GM12878 (cell line): ENCODE data around the gene EPHA1. TPM values are rescaled to one million over a fixed set of nuclear protein-coding genes. Genes with fewer than 3 reads are reported as not detected.

ENCODE experiments used
- ATAC-seq: fragments of 200-7000 bp; cut with Tn5 transposase; 3 replicates; pipeline ENCODE4 v1.9.1; 2020; ENCODE audit warnings: mild to moderate bottlenecking, moderate library complexity
- BruUV-seq: library from RNA; stranded (reverse); fragments of 400-500 nt; replicated peaks from 2 replicates; lab custom pipeline; 2021; lab: Mats Ljungman, UMichigan
- CTCF ChIA-PET: fragments of 300-600 bp; sonication (Branson Sonifier 250); formaldehyde crosslinking; extraction: SDS; loops from one replicate; lab custom pipeline; 2021; ENCODE audit warnings: inconsistent platforms; lab: Yijun Ruan, JAX
- POLR2A ChIA-PET: fragments of 350-600 bp; formaldehyde crosslinking; extraction: SDS; loops from one replicate; lab custom pipeline; 2021; ENCODE audit warnings: inconsistent platforms; lab: Charles Lee
- RAD21 ChIA-PET: fragments of 300-600 bp; sonication (Branson Sonifier 250); formaldehyde crosslinking; loops from one replicate; lab custom pipeline; 2023; ENCODE audit warnings: antibody characterized with exemption; ENCODE audit not compliant: unreplicated experiment; lab: Charles Lee
- SMC1A ChIA-PET: fragments of 300-600 bp; sonication (Branson Sonifier 250); formaldehyde crosslinking; loops from one replicate; lab custom pipeline; 2023; ENCODE audit not compliant: unreplicated experiment, uncharacterized antibody; lab: Charles Lee
- DNase-seq: peaks from one replicate; pipeline ENCODE4 v3.0.0-alpha.2; 2011; ENCODE audit warnings: low read depth, low spot score
- FAIRE-seq: peaks from 3 replicates; lab custom pipeline; 2011; peaks lifted over from hg19 to GRCh38; lab: Jason Lieb, UNC
- H2AFZ ChIP-seq: 2 replicates; pipeline ENCODE4 v1.6.0; 2011; ENCODE audit warnings: low read depth, low read length, control low read depth; ENCODE audit not compliant: control insufficient read depth
- H3K27ac ChIP-seq: 2 replicates; pipeline ENCODE4 v1.5.1; 2011; ENCODE audit warnings: control low read depth; ENCODE audit not compliant: control insufficient read depth, insufficient read depth
- H3K27me3 ChIP-seq, 2 experiments: replicated peaks in 1 of 2; 2 replicates each; pipeline versions ENCODE4 v1.6.0 to v1.6.1; 2011; ENCODE audit warnings: low read length in 1 of 2; ENCODE audit not compliant: control insufficient read depth in 2 of 2, insufficient read depth in 2 of 2
- H3K36me3 ChIP-seq, 2 experiments: 2 replicates each; pipeline ENCODE4 v1.5.1; 2011; ENCODE audit warnings: low read length in 1 of 2; ENCODE audit not compliant: control insufficient read depth in 2 of 2, insufficient read depth in 2 of 2
- H3K4me1 ChIP-seq: 2 replicates; pipeline ENCODE4 v1.6.1; 2011; ENCODE audit warnings: mild to moderate bottlenecking, low read length, moderate library complexity, mixed read lengths; ENCODE audit not compliant: control insufficient read depth, insufficient read depth
- H3K4me2 ChIP-seq: 2 replicates; pipeline ENCODE4 v1.6.0; 2011; ENCODE audit warnings: control low read depth; ENCODE audit not compliant: control insufficient read depth, insufficient read depth
- H3K4me3 ChIP-seq: fragments of 200-600 bp; sonication (generic); 2 replicates; pipeline ENCODE4 v1.5.1; 2016
- H3K79me2 ChIP-seq: 2 replicates; pipeline ENCODE4 v1.6.0; 2011; ENCODE audit warnings: low read length; ENCODE audit not compliant: control insufficient read depth, insufficient read depth
- H3K9ac ChIP-seq: 2 replicates; pipeline ENCODE4 v1.8.0; 2011; ENCODE audit warnings: low read length, control low read depth, mixed read lengths; ENCODE audit not compliant: control insufficient read depth, insufficient read depth
- H3K9me3 ChIP-seq: replicated peaks from 3 replicates; pipeline ENCODE4 v1.5.1; 2011; ENCODE audit warnings: mild to moderate bottlenecking, low read length; ENCODE audit not compliant: control insufficient read depth, insufficient read depth
- H4K20me1 ChIP-seq: 2 replicates; pipeline ENCODE4 v1.6.0; 2011; ENCODE audit not compliant: control insufficient read depth, insufficient read depth
- CEBPB ChIP-seq, 2 experiments: fragments of 150-350 bp in 1 of 2; IDR thresholded peaks; 2 replicates each; pipeline ENCODE4 v1.6.1; 2012 to 2014; ENCODE audit warnings: low read depth in 2 of 2, low read length in 2 of 2, borderline replicate concordance in 1 of 2, inconsistent platforms in 1 of 2
- HDAC6 ChIP-seq: fragments of 200-600 bp; sonication (generic); IDR thresholded peaks from one replicate; pipeline ENCODE4 v1.8.0; 2017; ENCODE audit warnings: antibody characterized with exemption; ENCODE audit not compliant: unreplicated experiment
- HDGF ChIP-seq: fragments of 450-650 bp; IDR thresholded peaks from 2 replicates; pipeline ENCODE4 v1.6.1; 2016; ENCODE audit warnings: antibody characterized with exemption
- KLF5 ChIP-seq: fragments of 450-650 bp; IDR thresholded peaks from 2 replicates; pipeline ENCODE4 v1.6.1; 2014; ENCODE audit warnings: mild to moderate bottlenecking; ENCODE audit not compliant: partially characterized antibody
- LARP7 ChIP-seq: fragments of 450-650 bp; IDR thresholded peaks from 2 replicates; pipeline ENCODE4 v1.6.1; 2017; ENCODE audit warnings: mild to moderate bottlenecking
- MEF2B ChIP-seq: fragments of 450-650 bp; IDR thresholded peaks from 2 replicates; pipeline ENCODE4 v1.6.1; 2018; ENCODE audit warnings: mild to moderate bottlenecking, moderate library complexity; ENCODE audit not compliant: partially characterized antibody, poor library complexity, severe bottlenecking
- WRNIP1 ChIP-seq: IDR thresholded peaks from 2 replicates; pipeline ENCODE4 v1.6.1; 2011; ENCODE audit warnings: low read depth, low read length, improper control_type of control experiment, borderline replicate concordance
- in situ Hi-C: fragments of 300-500 bp; cut with MboI; formaldehyde crosslinking; loops from 9 replicates; pipeline ENCODE4 v1.14.3; 2018; ENCODE audit warnings: mixed read lengths
- intact Hi-C: fragments of 100-400 bp; cut with micrococcal nuclease; formaldehyde crosslinking; loops from one replicate; pipeline ENCODE4 v1.14.2; 2022; ENCODE audit not compliant: unreplicated experiment
- polyA plus RNA-seq, 11 experiments: library from polyadenylated mRNA; depleted of rRNA in 4 of 11; unstranded in 6 of 11; stranded (reverse) in 5 of 11; fragments of >200 nt; fragmentation: Nextera tagmentation in 4 of 11; fragmentation: Illumina TruSeq in 1 of 11; extraction: Ambion mirVana in 4 of 11; extraction: Trizol in 1 of 11; gene quantifications; 1 replicate in 1 of 11; 2 replicates in 10 of 11; pipeline versions ENCODE4 v1.2.1 to v1.2.3, GENCODE V29; 2011 to 2016; ENCODE audit warnings: inconsistent platforms in 2 of 11, missing spikeins in 2 of 11, low read depth in 1 of 11
- total RNA-seq, 4 experiments: library from RNA; depleted of rRNA in 3 of 4; stranded (reverse); fragments of >200 nt in 3 of 4; fragmentation: Illumina TruSeq in 1 of 4; extraction: Trizol in 1 of 4; gene quantifications; 2 replicates each; pipeline versions ENCODE4 v1.2.1 to v1.2.3, GENCODE V29; 2013 to 2021
- TF ChIP-seq, protein P1 (sequence below): fragments of 450-650 bp; IDR thresholded peaks from 2 replicates; pipeline ENCODE4 v1.6.1; 2016; ENCODE audit warnings: mild to moderate bottlenecking, moderate library complexity, borderline replicate concordance

Gene EPHA1
- total and polyA plus RNA-seq, 10 of the 15 experiments (the other 5 are each of a cell fraction or from before 2014, with no cell fraction given): 0.11 to 0.35 (median 0.24) TPM; not detected in 6

DNA sequence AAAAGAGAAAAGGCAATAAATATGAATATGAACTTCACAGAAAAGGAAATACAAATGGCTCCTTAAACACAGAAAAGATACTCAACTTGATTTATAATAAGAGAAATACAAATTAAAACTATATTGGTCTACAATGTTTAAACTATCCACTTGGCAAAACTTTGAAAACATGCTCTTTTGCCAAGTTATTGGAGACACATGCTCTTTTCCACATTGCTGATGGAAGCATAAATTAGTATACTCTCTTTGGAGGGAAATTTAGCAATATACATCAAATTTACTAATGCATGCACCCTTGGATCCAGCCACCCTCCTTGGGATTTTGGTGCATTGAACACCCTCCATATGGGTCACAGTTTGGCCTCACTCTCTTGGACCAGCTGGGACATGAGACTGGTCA, 42.5 kb upstream of the EPHA1 start:
- ATAC-seq (no peak), FAIRE-seq (no peak), DNase-seq (no peak)
- Histone ChIP-seq H2AFZ (no peak overlapping the region), H3K4me2 (no peak overlapping the region), H3K9me3 (no peaks in the 10 kb centered on the region), H3K36me3 (no peaks in the 10 kb centered on the region), H3K4me3 (no peak overlapping the region), H3K4me1 (no peaks in the 10 kb centered on the region), H3K9ac (no peak overlapping the region), H4K20me1 (no peaks in the 10 kb centered on the region), H3K79me2 (no peaks in the 10 kb centered on the region), H3K27me3 (peaks cover 0 to 5% of the 10 kb centered on the region in 2 experiments; a peak in 2 of 4 replicates), H3K27ac (no peak overlapping the region)
- ChIA-PET SMC1A (no interaction called here), POLR2A (no interaction called here), CTCF (no interaction called here), RAD21 (no interaction called here)
- in situ Hi-C loops (no loop called here), intact Hi-C loops (no loop called here)
- TF ChIP-seq HDAC6 (no peak), KLF5 (no peak), HDGF (no peak), CEBPB (IDR thresholded peaks at IDR 0.05; ENCODE audit: borderline replicate concordance in 1 of 2, low read depth in 2 of 2, low read length in 2 of 2) (no peak), WRNIP1 (no peak), MEF2B (no peak), LARP7 (no peak)
- TF ChIP-seq, protein P1, sequence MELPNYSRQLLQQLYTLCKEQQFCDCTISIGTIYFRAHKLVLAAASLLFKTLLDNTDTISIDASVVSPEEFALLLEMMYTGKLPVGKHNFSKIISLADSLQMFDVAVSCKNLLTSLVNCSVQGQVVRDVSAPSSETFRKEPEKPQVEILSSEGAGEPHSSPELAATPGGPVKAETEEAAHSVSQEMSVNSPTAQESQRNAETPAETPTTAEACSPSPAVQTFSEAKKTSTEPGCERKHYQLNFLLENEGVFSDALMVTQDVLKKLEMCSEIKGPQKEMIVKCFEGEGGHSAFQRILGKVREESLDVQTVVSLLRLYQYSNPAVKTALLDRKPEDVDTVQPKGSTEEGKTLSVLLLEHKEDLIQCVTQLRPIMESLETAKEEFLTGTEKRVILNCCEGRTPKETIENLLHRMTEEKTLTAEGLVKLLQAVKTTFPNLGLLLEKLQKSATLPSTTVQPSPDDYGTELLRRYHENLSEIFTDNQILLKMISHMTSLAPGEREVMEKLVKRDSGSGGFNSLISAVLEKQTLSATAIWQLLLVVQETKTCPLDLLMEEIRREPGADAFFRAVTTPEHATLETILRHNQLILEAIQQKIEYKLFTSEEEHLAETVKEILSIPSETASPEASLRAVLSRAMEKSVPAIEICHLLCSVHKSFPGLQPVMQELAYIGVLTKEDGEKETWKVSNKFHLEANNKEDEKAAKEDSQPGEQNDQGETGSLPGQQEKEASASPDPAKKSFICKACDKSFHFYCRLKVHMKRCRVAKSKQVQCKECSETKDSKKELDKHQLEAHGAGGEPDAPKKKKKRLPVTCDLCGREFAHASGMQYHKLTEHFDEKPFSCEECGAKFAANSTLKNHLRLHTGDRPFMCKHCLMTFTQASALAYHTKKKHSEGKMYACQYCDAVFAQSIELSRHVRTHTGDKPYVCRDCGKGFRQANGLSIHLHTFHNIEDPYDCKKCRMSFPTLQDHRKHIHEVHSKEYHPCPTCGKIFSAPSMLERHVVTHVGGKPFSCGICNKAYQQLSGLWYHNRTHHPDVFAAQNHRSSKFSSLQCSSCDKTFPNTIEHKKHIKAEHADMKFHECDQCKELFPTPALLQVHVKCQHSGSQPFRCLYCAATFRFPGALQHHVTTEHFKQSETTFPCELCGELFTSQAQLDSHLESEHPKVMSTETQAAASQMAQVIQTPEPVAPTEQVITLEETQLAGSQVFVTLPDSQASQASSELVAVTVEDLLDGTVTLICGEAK: no peak
- no TSS peak for BruUV-seq
